HepG2 (cell line): ENCODE data around the gene TBX15. TPM values are rescaled to one million over a fixed set of nuclear protein-coding genes. Genes with fewer than 3 reads are reported as not detected.

Source experiments
- ATAC-seq: fragments of 200-7000 bp; cut with Tn5 transposase; 3 replicates; pipeline ENCODE4 v1.9.1; 2020; ENCODE audit warnings: mild to moderate bottlenecking, moderate library complexity
- BruUV-seq: library from RNA; stranded (reverse); fragments of 400-500 nt; replicated peaks from 2 replicates; lab custom pipeline; 2021; lab: Mats Ljungman, UMichigan
- CTCF ChIA-PET: fragments of 300-600 bp; formaldehyde crosslinking; extraction: SDS; loops from one replicate; lab custom pipeline; 2021; ENCODE audit warnings: low total read pairs, inconsistent platforms, low intra/inter-chr PET ratio; lab: Yijun Ruan, JAX
- POLR2A ChIA-PET: fragments of 350-600 bp; sonication (Branson Sonifier 250); formaldehyde crosslinking; loops from one replicate; lab custom pipeline; 2020; ENCODE audit warnings: antibody characterized with exemption, inconsistent platforms; lab: Yijun Ruan, JAX
- DNase-seq: peaks from one replicate; pipeline ENCODE4 v3.0.0-alpha.2; 2015; ENCODE audit warnings: low spot score
- FAIRE-seq: peaks from 3 replicates; lab custom pipeline; 2011; peaks lifted over from hg19 to GRCh38; lab: Jason Lieb, UNC
- H2AFZ ChIP-seq: one replicate; pipeline ENCODE4 v1.6.1; 2011; ENCODE audit warnings: low read length, inconsistent platforms
- H3K27ac ChIP-seq: fragments of 300-600 bp; 3 replicates; pipeline ENCODE4 v1.8.0; 2011; ENCODE audit warnings: mixed run types, mild to moderate bottlenecking, mixed read lengths, low read length, inconsistent platforms; ENCODE audit not compliant: insufficient read depth; ENCODE audit errors: extremely low read length
- H3K27me3 ChIP-seq, 2 experiments: fragments of 200-600 bp in 1 of 2; 2 replicates in 1 of 2; 3 replicates in 1 of 2; pipeline versions ENCODE4 v1.6.0 to v1.8.0; 2011; ENCODE audit warnings: low read length in 2 of 2, mild to moderate bottlenecking in 2 of 2, moderate library complexity in 2 of 2, inconsistent platforms in 1 of 2; ENCODE audit not compliant: insufficient read depth in 2 of 2, control insufficient read depth in 1 of 2
- H3K36me3 ChIP-seq, 2 experiments: fragments of 200-600 bp in 1 of 2; replicated peaks in 1 of 2; 2 replicates in 1 of 2; 3 replicates in 1 of 2; pipeline versions ENCODE4 v1.5.1 to v1.8.0; 2011; ENCODE audit warnings: low read length in 2 of 2, inconsistent platforms in 1 of 2; ENCODE audit not compliant: insufficient read depth in 2 of 2, control insufficient read depth in 1 of 2
- H3K4me1 ChIP-seq: 2 replicates; pipeline ENCODE4 v1.5.1; 2012; ENCODE audit warnings: low read length, inconsistent platforms; ENCODE audit not compliant: insufficient read depth
- H3K4me2 ChIP-seq: 2 replicates; pipeline ENCODE4 v1.6.0; 2011; ENCODE audit warnings: low read depth, low read length, inconsistent platforms
- H3K4me3 ChIP-seq, 3 experiments: fragments of 200-600 bp in 1 of 3; sonication (generic), shearing (Covaris generic) in 1 of 3; replicated peaks in 1 of 3; 2 replicates each; pipeline ENCODE4 v1.5.1; 2011 to 2016; ENCODE audit warnings: low read length in 3 of 3, inconsistent platforms in 2 of 3, low read depth in 2 of 3, mild to moderate bottlenecking in 2 of 3, control low read depth in 1 of 3, mixed read lengths in 1 of 3; ENCODE audit not compliant: insufficient read depth in 1 of 3
- H3K79me2 ChIP-seq: one replicate; pipeline ENCODE4 v1.6.1; 2011; ENCODE audit warnings: low read length, inconsistent platforms; ENCODE audit not compliant: insufficient read depth
- H3K9ac ChIP-seq: 2 replicates; pipeline ENCODE4 v1.6.0; 2011; ENCODE audit warnings: mild to moderate bottlenecking, low read depth, low read length, inconsistent platforms; ENCODE audit not compliant: insufficient read depth
- H3K9me3 ChIP-seq: 2 replicates; pipeline ENCODE4 v1.5.1; 2012; ENCODE audit warnings: mild to moderate bottlenecking, low read length
- H4K20me1 ChIP-seq: 2 replicates; pipeline ENCODE4 v1.6.0; 2011; ENCODE audit warnings: inconsistent platforms, mild to moderate bottlenecking, low read length, moderate library complexity; ENCODE audit not compliant: insufficient read depth
- CHCHD3 ChIP-seq: sonication (generic); formaldehyde crosslinking; IDR thresholded peaks from 2 replicates; pipeline ENCODE4 v1.8.0; 2022; ENCODE audit warnings: mild to moderate bottlenecking, missing genetic modification reagents, moderate library complexity
- HDAC2 ChIP-seq: sonication (generic); formaldehyde crosslinking; IDR thresholded peaks from 2 replicates; pipeline ENCODE4 v1.4.0; 2020; ENCODE audit warnings: missing genetic modification reagents
- IKZF4 ChIP-seq: sonication (generic); formaldehyde crosslinking; IDR thresholded peaks from 2 replicates; pipeline ENCODE4 v1.5.1; 2020; ENCODE audit warnings: borderline replicate concordance, mild to moderate bottlenecking, low read depth, missing genetic modification reagents; ENCODE audit errors: not compliant biosample characterization
- KAT8 ChIP-seq: IDR thresholded peaks from 2 replicates; pipeline ENCODE4 v1.6.1; 2016; ENCODE audit warnings: missing genetic modification reagents, missing compliant biosample characterization
- KDM2A ChIP-seq: sonication (generic); formaldehyde crosslinking; IDR thresholded peaks from 2 replicates; pipeline ENCODE4 v1.4.0; 2020; ENCODE audit warnings: low read depth, missing genetic modification reagents, borderline replicate concordance
- MBNL3 ChIP-seq: fragments of 250-450 bp; sonication (Bioruptor Pico); conservative IDR thresholded peaks from 2 replicates; pipeline ENCODE4 v1.8.0; 2022; ENCODE audit warnings: mild to moderate bottlenecking, inconsistent platforms
- MEIS2 ChIP-seq: sonication (generic); formaldehyde crosslinking; IDR thresholded peaks from 2 replicates; pipeline ENCODE4 v1.9.0; 2021; ENCODE audit warnings: mild to moderate bottlenecking, missing genetic modification reagents
- NFYB ChIP-seq: sonication (generic); formaldehyde crosslinking; IDR thresholded peaks from 2 replicates; pipeline ENCODE4 v1.4.0; 2020; ENCODE audit warnings: missing genetic modification reagents
- RCOR2 ChIP-seq: IDR thresholded peaks from 2 replicates; pipeline ENCODE4 v1.6.1; 2016; ENCODE audit warnings: missing biosample characterization, missing genetic modification reagents
- SKI ChIP-seq: fragments of 450-650 bp; IDR thresholded peaks from one replicate; pipeline ENCODE4 v1.6.1; 2018; ENCODE audit warnings: mild to moderate bottlenecking; ENCODE audit not compliant: partially characterized antibody
- TAF1 ChIP-seq: sonication (generic); formaldehyde crosslinking; IDR thresholded peaks from 2 replicates; pipeline ENCODE4 v1.4.0; 2020; ENCODE audit warnings: missing genetic modification reagents
- TGIF2 ChIP-seq: IDR thresholded peaks from 2 replicates; pipeline ENCODE4 v1.6.1; 2016; ENCODE audit warnings: control low read depth, missing compliant biosample characterization
- ZNF550 ChIP-seq: sonication (generic); formaldehyde crosslinking; IDR thresholded peaks from 2 replicates; pipeline ENCODE4 v1.4.0; 2020; ENCODE audit warnings: mild to moderate bottlenecking, missing genetic modification reagents, borderline replicate concordance
- ZNF841 ChIP-seq: sonication (generic); formaldehyde crosslinking; IDR thresholded peaks from 2 replicates; pipeline ENCODE4 v1.8.1; 2023; ENCODE audit warnings: missing genetic modification reagents, borderline replicate concordance
- WGBS: methylation state at CpG from one replicate; pipeline ENCODE4 v1.1.6; 2017; ENCODE audit warnings: low lambda C conversion rate; 5-methylcytosine and 5-hydroxymethylcytosine counted together
- in situ Hi-C: cut with HindIII; loops from 2 replicates; pipeline ENCODE4 v1.10.0; 2017; ENCODE audit warnings: low pct_unique_long_range_greater_than_20kb; ENCODE audit not compliant: extremely low pct_ligation_motif_present
- intact Hi-C: fragments of 100-400 bp; cut with micrococcal nuclease; formaldehyde crosslinking; loops from one replicate; pipeline ENCODE4 v1.10.0; 2022; ENCODE audit not compliant: unreplicated experiment
- polyA plus RNA-seq, 8 experiments: library from polyadenylated mRNA; depleted of rRNA in 3 of 8; stranded (reverse) in 7 of 8; unstranded in 1 of 8; fragments of >200 nt; fragmentation: Illumina TruSeq in 4 of 8; extraction: Trizol in 4 of 8; gene quantifications; 2 replicates each; pipeline versions ENCODE4 v1.2.1 to v1.2.3, GENCODE V29; 2011 to 2016; ENCODE audit warnings: low read depth in 4 of 8, missing spikeins in 1 of 8, mixed read lengths in 1 of 8; ENCODE audit not compliant: insufficient read depth in 1 of 8
- total RNA-seq, 5 experiments: library from RNA; depleted of rRNA; stranded (reverse); fragments of >200 nt; fragmentation: Illumina TruSeq; extraction: Trizol; gene quantifications; 2 replicates each; pipeline ENCODE4 v1.2.3, GENCODE V29; 2016; ENCODE audit warnings: low read depth in 1 of 5
- TF ChIP-seq, protein P1 (sequence below): sonication (generic); formaldehyde crosslinking; IDR thresholded peaks from 2 replicates; pipeline ENCODE4 v1.4.0; 2020; ENCODE audit warnings: missing genetic modification reagents, borderline replicate concordance

The TBX15 gene
- total and polyA plus RNA-seq, 2 of the 13 experiments (the other 11 are each of a cell fraction or from before 2014, with no cell fraction given) = 0.42 to 1.9 TPM

DNA sequence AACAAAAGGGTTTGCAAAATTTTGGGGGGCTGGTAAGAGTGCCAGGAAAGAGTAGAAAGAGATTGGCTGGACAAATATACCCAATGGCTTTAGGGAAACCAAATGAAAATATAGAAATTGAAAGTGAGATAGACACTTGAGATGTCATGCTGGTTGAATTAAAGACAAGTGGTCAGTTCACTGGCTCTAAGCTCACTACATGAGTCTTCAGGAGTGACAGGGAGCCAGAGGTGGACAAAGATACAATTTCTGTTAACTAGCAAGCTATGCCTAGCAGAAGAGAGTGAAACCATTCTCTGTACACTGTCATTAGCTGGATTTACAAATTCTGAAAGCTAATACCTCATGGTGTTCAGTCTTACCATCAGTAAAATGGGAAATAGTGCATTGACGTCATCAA, 82.5 kb downstream of the TBX15 start (continued):
- TF ChIP-seq TGIF2 (no peak), SKI (no peak), MBNL3 (CRISPR knock-in tag) (no peak), ZNF841 (CRISPR knock-in tag) (no peak), KAT8 (CRISPR knock-in tag) (no peak), IKZF4 (CRISPR knock-in tag) (no peak), KDM2A (CRISPR knock-in tag) (no peak)
- TF ChIP-seq, protein P1, sequence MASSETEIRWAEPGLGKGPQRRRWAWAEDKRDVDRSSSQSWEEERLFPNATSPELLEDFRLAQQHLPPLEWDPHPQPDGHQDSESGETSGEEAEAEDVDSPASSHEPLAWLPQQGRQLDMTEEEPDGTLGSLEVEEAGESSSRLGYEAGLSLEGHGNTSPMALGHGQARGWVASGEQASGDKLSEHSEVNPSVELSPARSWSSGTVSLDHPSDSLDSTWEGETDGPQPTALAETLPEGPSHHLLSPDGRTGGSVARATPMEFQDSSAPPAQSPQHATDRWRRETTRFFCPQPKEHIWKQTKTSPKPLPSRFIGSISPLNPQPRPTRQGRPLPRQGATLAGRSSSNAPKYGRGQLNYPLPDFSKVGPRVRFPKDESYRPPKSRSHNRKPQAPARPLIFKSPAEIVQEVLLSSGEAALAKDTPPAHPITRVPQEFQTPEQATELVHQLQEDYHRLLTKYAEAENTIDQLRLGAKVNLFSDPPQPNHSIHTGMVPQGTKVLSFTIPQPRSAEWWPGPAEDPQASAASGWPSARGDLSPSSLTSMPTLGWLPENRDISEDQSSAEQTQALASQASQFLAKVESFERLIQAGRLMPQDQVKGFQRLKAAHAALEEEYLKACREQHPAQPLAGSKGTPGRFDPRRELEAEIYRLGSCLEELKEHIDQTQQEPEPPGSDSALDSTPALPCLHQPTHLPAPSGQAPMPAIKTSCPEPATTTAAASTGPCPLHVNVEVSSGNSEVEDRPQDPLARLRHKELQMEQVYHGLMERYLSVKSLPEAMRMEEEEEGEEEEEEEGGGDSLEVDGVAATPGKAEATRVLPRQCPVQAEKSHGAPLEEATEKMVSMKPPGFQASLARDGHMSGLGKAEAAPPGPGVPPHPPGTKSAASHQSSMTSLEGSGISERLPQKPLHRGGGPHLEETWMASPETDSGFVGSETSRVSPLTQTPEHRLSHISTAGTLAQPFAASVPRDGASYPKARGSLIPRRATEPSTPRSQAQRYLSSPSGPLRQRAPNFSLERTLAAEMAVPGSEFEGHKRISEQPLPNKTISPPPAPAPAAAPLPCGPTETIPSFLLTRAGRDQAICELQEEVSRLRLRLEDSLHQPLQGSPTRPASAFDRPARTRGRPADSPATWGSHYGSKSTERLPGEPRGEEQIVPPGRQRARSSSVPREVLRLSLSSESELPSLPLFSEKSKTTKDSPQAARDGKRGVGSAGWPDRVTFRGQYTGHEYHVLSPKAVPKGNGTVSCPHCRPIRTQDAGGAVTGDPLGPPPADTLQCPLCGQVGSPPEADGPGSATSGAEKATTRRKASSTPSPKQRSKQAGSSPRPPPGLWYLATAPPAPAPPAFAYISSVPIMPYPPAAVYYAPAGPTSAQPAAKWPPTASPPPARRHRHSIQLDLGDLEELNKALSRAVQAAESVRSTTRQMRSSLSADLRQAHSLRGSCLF (CRISPR knock-in tag) = no peak

DNA sequence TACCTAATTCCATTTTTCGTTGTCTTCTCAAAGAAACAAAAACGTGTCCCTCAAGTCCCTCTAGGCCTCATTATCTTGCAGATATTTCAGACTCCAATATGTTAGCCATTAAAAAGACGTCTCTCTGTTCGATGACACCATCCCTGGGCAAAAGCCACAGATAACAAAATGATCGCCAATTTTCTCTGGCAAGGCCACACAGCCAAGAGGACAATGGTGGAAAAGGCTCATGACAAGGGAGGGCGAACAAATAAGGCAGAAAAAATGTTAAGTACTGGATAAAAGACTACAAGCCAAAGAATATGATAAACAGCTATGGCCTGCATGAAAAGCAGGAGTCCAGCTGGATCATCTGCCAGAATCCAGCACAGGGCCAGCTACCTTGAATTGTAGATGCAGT, 82.9 kb downstream of the TBX15 start:
- intact Hi-C loops = no loop called here
- BruUV-seq = no TSS peak
- TF ChIP-seq HDAC2 (CRISPR knock-in tag) = no peak
- TF ChIP-seq MEIS2 (CRISPR knock-in tag) = no peak
- no peak for TF ChIP-seq NFYB (CRISPR knock-in tag)
- no peak for TF ChIP-seq TAF1 (CRISPR knock-in tag)
- TF ChIP-seq RCOR2 (CRISPR knock-in tag) = no peak
- TF ChIP-seq CHCHD3 (CRISPR knock-in tag) = no peak
- TF ChIP-seq ZNF550 = no peak
- H4K20me1 ChIP-seq = no peaks in the 10 kb centered on the region
- H2AFZ ChIP-seq = no peak overlapping the region
- H3K4me1 ChIP-seq = peaks cover under 1% of the 10 kb centered on the region; the same call in 1 of the 2 replicates
- ATAC-seq = no peak
- 81% methylated on average over 6 of the region's 6 CpGs for WGBS
- H3K9me3 ChIP-seq = no peaks in the 10 kb centered on the region
- no peak overlapping the region for H3K27ac ChIP-seq
- no peaks in the 10 kb centered on the region for H3K27me3 ChIP-seq
- in situ Hi-C loops = no loop called here
- POLR2A ChIA-PET = no interaction called here
- H3K4me3 ChIP-seq = no peak overlapping the region
- CTCF ChIA-PET = no interaction called here
- no peak for DNase-seq
- H3K4me2 ChIP-seq = no peak overlapping the region
- no peak for FAIRE-seq
- H3K79me2 ChIP-seq = no peaks in the 10 kb centered on the region
- H3K9ac ChIP-seq = no peak overlapping the region
- no peaks in the 10 kb centered on the region for H3K36me3 ChIP-seq
